ENCODE measurements around the gene NUP210L.

The NUP210L gene

DNA sequence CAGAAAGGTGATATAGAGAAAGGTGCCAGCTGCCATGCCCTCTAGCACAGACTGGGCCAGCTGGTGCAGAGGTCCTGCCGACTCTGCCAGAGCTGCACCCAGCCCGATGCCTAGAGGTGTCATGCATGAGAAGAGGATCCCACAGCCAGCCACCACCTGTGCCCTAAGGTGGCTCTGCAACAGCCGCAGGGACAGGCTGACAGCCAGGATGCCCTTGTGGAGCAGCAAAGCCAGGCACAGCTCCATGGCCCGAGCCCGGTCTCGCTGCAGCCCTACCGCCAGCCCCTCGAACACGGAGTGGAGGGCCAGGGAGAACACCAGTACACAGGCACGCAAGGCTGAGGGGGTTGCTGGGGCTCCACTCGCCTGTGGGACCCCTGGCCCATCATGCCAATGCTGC is 194.7 kb downstream of the NUP210L start:
- Histone ChIP-seq H3K4me3 (ENCODE audit: low read depth, low read length) (no peak overlapping the region), H3K9me3 (ENCODE audit: control insufficient read depth, insufficient read depth, low read depth, low read length) (no peaks in the 10 kb centered on the region), H3K4me1 (ENCODE audit: control insufficient read depth, insufficient read depth, low read length) (peaks cover 13% of the 10 kb centered on the region; the same call in 1 of the 2 replicates), H3K27ac (ENCODE audit: extremely low read depth, low read depth, low read length) (no peak overlapping the region), H3K36me3 (ENCODE audit: control insufficient read depth in 2 of 2, insufficient read depth in 1 of 2, low read length in 2 of 2) (peaks cover 0 to 36% of the 10 kb centered on the region in 2 experiments; a peak in 2 of 3 replicates)
- TF ChIP-seq, protein P1, sequence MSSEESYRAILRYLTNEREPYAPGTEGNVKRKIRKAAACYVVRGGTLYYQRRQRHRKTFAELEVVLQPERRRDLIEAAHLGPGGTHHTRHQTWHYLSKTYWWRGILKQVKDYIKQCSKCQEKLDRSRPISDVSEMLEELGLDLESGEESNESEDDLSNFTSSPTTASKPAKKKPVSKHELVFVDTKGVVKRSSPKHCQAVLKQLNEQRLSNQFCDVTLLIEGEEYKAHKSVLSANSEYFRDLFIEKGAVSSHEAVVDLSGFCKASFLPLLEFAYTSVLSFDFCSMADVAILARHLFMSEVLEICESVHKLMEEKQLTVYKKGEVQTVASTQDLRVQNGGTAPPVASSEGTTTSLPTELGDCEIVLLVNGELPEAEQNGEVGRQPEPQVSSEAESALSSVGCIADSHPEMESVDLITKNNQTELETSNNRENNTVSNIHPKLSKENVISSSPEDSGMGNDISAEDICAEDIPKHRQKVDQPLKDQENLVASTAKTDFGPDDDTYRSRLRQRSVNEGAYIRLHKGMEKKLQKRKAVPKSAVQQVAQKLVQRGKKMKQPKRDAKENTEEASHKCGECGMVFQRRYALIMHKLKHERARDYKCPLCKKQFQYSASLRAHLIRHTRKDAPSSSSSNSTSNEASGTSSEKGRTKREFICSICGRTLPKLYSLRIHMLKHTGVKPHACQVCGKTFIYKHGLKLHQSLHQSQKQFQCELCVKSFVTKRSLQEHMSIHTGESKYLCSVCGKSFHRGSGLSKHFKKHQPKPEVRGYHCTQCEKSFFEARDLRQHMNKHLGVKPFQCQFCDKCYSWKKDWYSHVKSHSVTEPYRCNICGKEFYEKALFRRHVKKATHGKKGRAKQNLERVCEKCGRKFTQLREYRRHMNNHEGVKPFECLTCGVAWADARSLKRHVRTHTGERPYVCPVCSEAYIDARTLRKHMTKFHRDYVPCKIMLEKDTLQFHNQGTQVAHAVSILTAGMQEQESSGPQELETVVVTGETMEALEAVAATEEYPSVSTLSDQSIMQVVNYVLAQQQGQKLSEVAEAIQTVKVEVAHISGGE (tag by site-specific recombination; conservative IDR thresholded peaks at IDR 0.05; ENCODE audit: low read depth) = no peak
- TF ChIP-seq SCRT1 (tag by site-specific recombination; IDR thresholded peaks at IDR 0.05; ENCODE audit: borderline replicate concordance) (no peak), ZNF350 (tag by site-specific recombination; IDR thresholded peaks at IDR 0.05) (no peak), OVOL3 (tag by site-specific recombination; IDR thresholded peaks at IDR 0.05) (no peak), ZNF202 (tag by site-specific recombination; IDR thresholded peaks at IDR 0.05; ENCODE audit: borderline replicate concordance) (no peak), ZNF214 (tag by site-specific recombination; IDR thresholded peaks at IDR 0.05; ENCODE audit: borderline replicate concordance) (no peak), ZNF777 (tag by site-specific recombination; IDR thresholded peaks at IDR 0.05; ENCODE audit: borderline replicate concordance) (no peak), ZNF239 (tag by site-specific recombination; IDR thresholded peaks at IDR 0.05) (no peak), ZNF133 (tag by site-specific recombination; IDR thresholded peaks at IDR 0.05) (no peak), ZNF473 (tag by site-specific recombination; IDR thresholded peaks at IDR 0.05) (no peak), ZNF677 (tag by site-specific recombination; IDR thresholded peaks at IDR 0.05) (no peak), ZNF624 (tag by site-specific recombination; IDR thresholded peaks at IDR 0.05) (no peak), ZNF529 (tag by site-specific recombination; IDR thresholded peaks at IDR 0.05; ENCODE audit: insufficient replicate concordance) (no peak), ZNF24 (tag by site-specific recombination; IDR thresholded peaks at IDR 0.05) (no peak), ZNF394 (tag by site-specific recombination; IDR thresholded peaks at IDR 0.05; ENCODE audit: borderline replicate concordance) (no peak), ZNF23 (tag by site-specific recombination; IDR thresholded peaks at IDR 0.05; ENCODE audit: borderline replicate concordance) (no peak)
- TF ChIP-seq, protein P2, sequence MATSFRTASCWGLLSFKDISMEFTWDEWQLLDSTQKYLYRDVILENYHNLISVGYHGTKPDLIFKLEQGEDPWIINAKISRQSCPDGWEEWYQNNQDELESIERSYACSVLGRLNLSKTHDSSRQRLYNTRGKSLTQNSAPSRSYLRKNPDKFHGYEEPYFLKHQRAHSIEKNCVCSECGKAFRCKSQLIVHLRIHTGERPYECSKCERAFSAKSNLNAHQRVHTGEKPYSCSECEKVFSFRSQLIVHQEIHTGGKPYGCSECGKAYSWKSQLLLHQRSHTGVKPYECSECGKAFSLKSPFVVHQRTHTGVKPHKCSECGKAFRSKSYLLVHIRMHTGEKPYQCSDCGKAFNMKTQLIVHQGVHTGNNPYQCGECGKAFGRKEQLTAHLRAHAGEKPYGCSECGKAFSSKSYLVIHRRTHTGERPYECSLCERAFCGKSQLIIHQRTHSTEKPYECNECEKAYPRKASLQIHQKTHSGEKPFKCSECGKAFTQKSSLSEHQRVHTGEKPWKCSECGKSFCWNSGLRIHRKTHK (tag by site-specific recombination; IDR thresholded peaks at IDR 0.05) = no peak
- TF ChIP-seq, protein P3, sequence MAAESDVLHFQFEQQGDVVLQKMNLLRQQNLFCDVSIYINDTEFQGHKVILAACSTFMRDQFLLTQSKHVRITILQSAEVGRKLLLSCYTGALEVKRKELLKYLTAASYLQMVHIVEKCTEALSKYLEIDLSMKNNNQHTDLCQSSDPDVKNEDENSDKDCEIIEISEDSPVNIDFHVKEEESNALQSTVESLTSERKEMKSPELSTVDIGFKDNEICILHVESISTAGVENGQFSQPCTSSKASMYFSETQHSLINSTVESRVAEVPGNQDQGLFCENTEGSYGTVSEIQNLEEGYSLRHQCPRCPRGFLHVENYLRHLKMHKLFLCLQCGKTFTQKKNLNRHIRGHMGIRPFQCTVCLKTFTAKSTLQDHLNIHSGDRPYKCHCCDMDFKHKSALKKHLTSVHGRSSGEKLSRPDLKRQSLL (tag by site-specific recombination; IDR thresholded peaks at IDR 0.05) = no peak
- TF ChIP-seq, protein P4, sequence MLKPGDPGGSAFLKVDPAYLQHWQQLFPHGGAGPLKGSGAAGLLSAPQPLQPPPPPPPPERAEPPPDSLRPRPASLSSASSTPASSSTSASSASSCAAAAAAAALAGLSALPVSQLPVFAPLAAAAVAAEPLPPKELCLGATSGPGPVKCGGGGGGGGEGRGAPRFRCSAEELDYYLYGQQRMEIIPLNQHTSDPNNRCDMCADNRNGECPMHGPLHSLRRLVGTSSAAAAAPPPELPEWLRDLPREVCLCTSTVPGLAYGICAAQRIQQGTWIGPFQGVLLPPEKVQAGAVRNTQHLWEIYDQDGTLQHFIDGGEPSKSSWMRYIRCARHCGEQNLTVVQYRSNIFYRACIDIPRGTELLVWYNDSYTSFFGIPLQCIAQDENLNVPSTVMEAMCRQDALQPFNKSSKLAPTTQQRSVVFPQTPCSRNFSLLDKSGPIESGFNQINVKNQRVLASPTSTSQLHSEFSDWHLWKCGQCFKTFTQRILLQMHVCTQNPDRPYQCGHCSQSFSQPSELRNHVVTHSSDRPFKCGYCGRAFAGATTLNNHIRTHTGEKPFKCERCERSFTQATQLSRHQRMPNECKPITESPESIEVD (tag by site-specific recombination; IDR thresholded peaks at IDR 0.05) = no peak
- ChIA-PET CTCF (interaction anchor here (0.7 kb wide), 2 partner anchors 8 to 26 kb away, joined by 3 to 4 read pairs; partner anchors contain the start of gene RAB13), POLR2A (interaction anchor here (1.3 kb wide), 1 partner anchor 18 kb away, joined by 4 read pairs; the partner anchor contains the start of gene JTB)
